HG03457 (cell line): Measurements from ENCODE around the gene LPAR6.
"Not testable (repeated sequence)": the region's sequence is repeated elsewhere in the genome, so short reads cannot be mapped to it uniquely, and the experiment has no call there.

Experiments
- ATAC-seq: cut with Tn5 transposase; IDR thresholded peaks from one replicate; pipeline ENCODE4 v1.9.1; 2021; ENCODE audit warnings: moderate number of reproducible peaks; ENCODE audit not compliant: unreplicated experiment

Gene LPAR6

GRCh38 chr13:48412881-48413351 lies at the start of gene LPAR6:
TSS of gene LPAR6 (minus strand) at chr13:48413113. CDS start at chr13:48412423, 690 bp downstream.
- ATAC-seq, result no peak

GRCh38 chr13:48457578-48458242 lies 44.8 kb upstream of the LPAR6 start:
- no peak for ATAC-seq

GRCh38 chr13:48456546-48456945 lies 43.6 kb upstream of the LPAR6 start:
- no peak for ATAC-seq

GRCh38 chr13:48451196-48451595 lies 38.3 kb upstream of the LPAR6 start:
- not testable (repeated sequence) for ATAC-seq

- ATAC-seq, result no peak
Measured at GRCh38 chr13:48449656-48450055, 36.7 kb upstream of the LPAR6 start.

DNA sequence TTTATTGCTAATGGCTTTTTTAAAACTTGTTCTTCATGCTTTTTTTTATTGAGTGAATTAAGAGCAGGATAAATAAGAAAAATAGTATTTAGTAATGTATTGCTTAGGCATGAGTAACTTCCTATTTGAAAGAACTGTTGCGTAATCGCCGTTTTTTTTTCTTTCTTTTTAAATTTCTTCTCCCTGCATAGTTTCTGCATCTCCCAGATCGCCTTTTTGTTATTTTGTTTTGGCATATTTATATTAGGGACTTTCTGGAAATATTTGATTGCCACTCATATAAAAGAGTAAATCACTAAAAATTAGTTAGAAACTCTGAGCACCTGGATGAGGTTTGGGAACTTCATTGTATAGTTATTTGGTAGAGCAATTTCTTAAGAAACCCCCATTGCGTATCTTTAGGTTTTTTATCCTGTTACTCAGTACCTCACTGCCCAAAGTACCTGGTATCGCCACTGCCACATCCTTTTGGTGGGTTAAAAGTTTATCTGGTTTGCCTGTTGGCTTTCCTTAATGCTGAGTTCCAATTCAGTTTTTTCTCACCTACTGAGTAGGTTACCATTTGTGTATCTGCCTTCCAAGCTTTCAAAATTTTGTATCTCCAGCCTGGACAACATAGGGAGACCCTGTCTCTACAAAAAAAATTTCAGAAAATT lies 36.2 kb upstream of the LPAR6 start:
- ATAC-seq, result no peak

GRCh38 chr13:48448285-48448958 lies 35.5 kb upstream of the LPAR6 start:
- no peak for ATAC-seq

DNA sequence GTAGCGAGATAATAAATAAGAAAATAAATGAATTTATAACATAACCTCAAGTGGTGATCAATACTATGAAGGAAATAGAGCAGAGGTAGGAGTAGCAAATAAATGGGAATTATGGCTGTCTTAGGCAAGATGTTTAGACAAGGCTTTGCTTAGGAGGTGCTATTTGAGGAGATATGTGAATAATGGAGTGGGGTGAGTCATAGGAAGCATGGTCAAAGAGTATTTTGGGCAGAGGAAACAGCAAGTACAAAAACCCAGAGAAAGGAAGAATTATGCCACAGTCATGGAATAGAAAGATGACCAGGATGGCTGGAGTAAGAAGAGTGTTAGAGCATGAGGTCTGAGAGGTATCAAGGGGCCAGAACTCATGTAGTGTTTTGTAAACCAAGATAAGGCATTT lies 33.6 kb upstream of the LPAR6 start:
- ATAC-seq, result no peak

GRCh38 chr13:48443442-48444208 lies 30.7 kb upstream of the LPAR6 start:
- no peak for ATAC-seq

- no peak for ATAC-seq
Measured at GRCh38 chr13:48437371-48437770, 24.5 kb upstream of the LPAR6 start.

DNA sequence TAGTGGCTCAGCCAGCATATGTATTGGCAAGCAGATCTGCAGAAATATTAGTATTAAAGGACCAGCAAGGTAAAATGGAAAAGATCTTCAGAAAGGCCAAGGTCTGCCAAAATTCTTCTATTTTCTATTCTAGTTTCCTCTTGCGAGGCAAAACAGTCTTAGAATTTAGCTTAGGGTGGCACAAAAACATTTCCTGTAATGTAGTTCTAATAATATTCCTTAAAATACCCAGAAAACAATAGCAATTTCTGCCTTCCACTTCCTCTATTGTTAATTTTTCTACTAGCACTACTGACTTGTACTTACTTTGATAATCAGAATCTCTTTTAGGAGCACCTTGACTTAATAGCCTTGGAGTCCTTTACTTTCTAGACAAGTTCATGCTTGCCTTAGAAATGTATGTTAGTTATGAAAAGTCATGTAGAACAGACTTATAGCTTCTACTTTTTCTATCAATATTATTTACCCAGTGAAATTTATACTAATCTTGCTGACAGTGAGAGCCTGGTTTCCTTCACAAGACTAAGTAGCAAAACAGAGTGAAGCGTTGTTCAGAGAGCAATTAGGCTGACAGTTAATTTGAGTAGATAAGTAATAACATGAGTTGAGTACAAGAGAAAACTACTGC lies 23.9 kb upstream of the LPAR6 start:
- ATAC-seq, result no peak

- no peak for ATAC-seq
Measured at GRCh38 chr13:48434200-48434599, 21.3 kb upstream of the LPAR6 start.

DNA sequence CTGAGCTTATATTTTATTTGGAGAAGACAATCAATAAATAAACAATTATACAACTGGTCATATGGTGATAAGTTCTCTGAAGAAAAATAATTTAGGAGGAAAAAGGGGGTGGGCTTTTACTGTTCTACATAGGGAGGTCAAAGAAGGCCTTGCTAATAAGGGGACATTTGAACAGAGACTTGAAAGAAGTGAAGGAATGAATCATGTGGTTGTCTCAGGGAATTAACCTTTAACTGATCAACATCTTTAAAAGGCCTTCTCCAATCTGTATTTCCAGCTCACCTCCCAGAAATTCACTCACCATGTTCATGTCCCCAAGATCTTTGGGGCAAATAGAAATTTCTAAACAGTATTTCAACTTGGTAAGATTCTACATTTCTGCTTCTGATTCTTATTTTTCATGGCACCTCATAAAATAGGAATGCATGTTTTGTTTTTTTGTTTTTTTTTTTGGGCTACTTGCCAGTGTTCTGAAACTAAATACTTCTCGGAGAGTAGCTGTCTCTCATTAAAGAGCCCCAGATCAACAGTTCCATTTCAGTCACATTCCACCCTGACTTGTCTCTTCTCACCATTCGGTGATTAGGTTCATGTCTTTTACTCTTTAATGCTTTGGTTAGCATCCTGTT lies 19.2 kb upstream of the LPAR6 start:
- no peak for ATAC-seq

DNA sequence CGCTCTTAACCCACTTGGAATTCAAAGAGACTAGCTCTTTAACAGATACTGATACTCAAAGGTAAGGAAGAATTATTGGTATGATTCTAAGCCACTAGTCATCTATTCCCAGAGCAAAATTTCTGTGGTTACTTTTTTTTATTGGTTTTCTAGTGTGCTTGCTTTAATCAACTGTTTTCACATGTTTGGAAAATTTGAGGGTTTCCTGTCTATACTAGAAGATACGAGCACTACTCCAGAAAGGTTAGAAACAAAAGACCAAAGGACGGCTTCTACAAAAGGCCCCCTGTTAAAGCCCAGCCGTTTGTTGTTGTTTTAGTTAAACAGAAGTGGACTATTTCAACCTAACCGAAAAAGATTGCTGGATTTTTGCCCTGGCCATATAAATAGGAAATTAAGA lies 18.5 kb upstream of the LPAR6 start:
- ATAC-seq, result no peak

GRCh38 chr13:48429886-48430285 lies 17.0 kb upstream of the LPAR6 start:
- no peak for ATAC-seq

DNA sequence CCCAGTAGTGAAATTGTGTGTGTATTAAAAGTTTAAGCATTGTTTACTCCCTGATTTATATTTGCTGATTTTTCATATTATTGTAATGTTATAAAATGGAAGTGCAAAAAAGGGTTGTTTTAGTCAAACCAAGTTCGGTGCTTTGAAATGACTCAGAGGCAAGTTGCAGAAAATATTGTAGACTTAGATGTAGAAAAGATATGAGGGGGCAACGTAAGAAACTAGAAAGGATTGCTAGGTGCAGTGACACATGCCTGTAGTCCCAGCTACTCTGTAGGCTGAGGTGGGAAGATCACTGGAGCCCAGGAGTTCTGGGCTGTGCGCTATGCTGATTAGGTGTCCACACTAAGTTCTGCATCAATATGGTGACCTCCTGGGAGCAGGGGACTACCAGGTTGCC lies 16.1 kb upstream of the LPAR6 start:
- ATAC-seq, result no peak

DNA sequence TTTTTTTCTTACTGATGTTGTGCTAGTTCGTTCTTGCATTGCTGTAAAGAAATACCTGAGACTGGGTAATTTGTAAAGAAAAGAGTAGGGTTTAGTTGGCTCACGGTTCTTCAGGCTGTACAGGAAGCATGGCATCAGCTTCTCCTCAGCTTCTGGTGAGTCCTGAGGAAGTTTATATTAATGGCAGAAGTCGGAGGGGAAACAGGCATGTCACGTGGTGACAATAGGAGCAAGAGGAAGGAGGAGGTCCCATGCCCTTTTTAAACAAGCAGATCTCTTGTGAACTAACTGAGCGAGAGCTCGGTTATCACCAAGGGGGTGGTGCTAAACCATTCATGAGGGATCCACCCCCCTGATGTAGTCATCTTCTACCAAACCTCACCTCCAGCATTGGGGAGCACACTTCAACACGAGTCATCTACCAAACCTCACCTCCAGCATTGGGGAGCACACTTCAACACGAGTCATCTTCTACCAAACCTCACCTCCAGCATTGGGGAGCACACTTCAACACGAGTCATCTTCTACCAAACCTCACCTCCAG lies 13.9 kb upstream of the LPAR6 start:
- ATAC-seq, result not testable (repeated sequence)

DNA sequence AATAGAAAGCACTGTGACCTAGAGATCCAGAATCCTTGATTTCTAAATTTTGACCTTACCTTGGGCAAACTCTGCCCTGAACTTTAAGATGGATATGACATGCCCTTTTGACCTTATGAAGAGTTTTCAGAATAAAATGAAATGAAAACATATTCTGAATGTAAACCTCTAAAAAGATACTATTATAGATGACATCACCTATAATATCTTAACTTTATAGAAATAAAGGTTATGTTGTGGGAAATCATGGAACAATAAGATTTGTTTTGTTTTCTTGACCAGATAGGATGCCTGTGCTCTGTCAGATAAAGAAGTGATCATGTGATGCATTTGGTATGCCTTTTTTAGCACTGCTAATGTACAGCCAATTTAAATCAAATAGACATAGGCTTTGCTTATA lies 13.1 kb upstream of the LPAR6 start:
- no peak for ATAC-seq

GRCh38 chr13:48424212-48424611 lies 11.3 kb upstream of the LPAR6 start:
- no peak for ATAC-seq

- not testable (repeated sequence) for ATAC-seq
Measured at GRCh38 chr13:48422003-48422402, 9.1 kb upstream of the LPAR6 start.
